NK-92 treated with Interleukin-12 subunit alpha and Interleukin-12 subunit beta, amount 100 ng/mL, for 24 hours (cell line): ENCODE data around the gene FAP.

ENCODE experiments used
- DNase-seq: peaks from one replicate; lab custom pipeline; 2025; lab: John Stamatoyannopoulos, UW

FAP gene

DNA sequence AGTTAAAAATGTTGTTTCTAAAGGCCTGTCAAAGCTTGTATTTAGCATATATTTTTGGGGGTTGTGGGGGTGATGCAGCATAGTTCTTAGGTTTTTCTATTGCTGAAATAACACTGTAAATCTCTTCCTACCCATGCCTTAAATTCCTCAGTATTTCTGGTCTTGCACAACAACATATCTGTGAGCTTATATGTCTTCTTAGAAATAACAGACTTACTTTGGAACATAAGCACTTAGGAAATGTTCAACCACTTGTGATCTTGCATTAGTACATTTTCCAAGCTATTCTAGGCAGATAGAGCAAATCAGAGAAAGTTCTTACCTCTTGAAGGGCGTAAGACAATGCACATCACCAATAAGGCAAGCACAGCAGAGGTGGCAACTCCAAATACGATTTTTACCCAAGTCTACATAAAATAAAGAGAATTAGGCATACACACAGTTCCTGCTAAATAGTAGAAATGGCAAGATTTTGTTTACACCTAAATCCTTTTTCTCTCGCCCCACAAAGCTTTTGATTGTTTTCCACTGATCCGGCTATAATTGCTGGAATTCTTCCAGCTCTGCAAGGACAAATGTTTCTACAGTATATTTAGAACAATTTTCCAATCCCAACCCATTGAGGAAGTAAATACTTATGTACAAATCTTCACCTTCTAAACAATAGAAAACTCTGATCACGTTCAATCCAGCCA lies 512 bp downstream of the FAP start:
- no peak for DNase-seq

GRCh38 chr2:162241571-162241970 lies 1.7 kb downstream of the FAP start:
- no peak for DNase-seq

DNA sequence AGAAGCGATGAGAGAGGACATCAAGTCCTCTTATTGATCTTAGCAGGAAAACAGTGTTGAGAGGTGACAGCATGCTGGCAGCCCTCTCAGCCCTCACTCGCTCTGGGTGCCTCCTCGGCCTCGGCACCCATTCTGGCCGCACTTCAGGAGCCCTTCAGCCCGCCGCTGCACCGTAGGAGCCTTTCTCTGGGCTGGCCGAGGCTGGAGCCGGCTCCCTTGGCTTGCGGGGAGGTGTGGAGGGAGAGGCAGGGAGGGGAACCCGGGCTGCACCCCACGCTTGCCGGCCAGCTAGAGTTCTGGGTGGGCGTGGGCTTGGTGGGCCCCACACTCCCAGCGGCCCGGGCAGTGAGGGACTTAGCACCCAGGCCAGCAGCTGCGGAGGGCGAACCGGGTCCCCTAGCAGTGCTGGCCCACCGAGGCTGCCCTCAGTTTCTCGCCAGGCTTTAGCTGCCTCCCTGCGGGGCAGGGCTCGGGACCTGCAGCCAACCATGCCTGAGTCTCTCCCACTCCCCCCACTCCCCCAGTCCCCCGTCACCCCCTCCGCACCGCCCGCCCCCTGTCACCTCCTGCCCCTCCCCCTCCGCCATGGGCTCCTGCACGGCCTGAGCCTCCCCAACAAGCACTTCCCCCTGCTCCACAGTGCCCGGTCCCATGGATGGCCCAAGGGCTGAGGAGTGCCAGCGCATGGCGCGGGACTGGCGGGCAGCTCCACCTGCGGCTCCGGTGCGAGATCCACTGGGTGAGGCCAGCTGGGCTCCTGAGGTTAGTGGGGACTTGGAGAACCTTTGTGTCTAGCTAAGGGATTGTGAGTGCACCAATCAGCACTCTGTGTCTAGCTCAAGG lies 8.4 kb downstream of the FAP start:
- no peak for DNase-seq

GRCh38 chr2:162233197-162233596 lies 10.0 kb downstream of the FAP start:
- no peak for DNase-seq

DNA sequence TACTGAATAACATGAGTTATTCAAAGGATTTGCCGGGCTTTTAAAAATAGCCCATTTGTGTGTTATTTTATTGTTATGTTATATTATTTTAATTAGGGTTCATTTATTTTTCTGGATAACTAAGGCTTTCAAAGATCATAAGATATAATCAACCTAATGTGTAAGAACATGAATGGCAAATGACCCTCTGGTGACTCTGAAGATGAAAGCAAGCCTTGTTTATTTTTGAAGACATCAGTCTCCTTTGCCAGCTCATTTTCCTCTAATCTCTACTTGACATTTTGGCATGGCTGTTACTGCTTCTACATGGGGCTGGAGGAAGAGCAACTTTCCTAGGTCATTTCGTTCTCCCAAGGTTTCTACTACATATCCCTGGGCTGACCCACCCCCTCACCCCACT lies 10.6 kb downstream of the FAP start:
- DNase-seq = no peak

- no peak for DNase-seq
These were observed 11.2 kb downstream of the FAP start for GRCh38 chr2:162232027-162232426.

GRCh38 chr2:162230761-162231160 lies 12.5 kb downstream of the FAP start:
- DNase-seq = no peak

- DNase-seq = no peak
These were observed 16.4 kb downstream of the FAP start for GRCh38 chr2:162226836-162227235.

- DNase-seq = peak; percentile 51
These were observed 22.2 kb downstream of the FAP start for GRCh38 chr2:162221064-162221463.

DNA sequence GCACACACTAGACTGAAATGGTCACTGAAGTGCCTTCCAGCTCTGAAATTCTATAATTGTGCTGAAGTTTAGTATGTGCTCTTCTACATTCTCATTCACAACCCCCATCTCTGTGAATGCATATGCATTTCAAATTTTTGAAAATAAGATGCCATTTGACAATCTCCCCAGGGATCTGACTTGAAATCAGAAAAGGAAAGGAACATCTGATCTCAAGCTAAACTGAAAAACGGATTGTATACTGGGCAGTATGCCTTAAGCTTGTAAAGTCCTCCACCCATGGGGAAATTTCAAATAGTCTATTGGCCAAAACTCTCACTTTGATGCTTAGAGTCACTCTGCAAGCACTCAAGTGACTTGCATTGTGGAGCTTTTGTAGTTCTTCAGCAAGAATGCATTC lies 22.9 kb downstream of the FAP start:
- DNase-seq = no peak

GRCh38 chr2:162219426-162219825 lies 23.8 kb downstream of the FAP start:
- DNase-seq = no peak

DNA sequence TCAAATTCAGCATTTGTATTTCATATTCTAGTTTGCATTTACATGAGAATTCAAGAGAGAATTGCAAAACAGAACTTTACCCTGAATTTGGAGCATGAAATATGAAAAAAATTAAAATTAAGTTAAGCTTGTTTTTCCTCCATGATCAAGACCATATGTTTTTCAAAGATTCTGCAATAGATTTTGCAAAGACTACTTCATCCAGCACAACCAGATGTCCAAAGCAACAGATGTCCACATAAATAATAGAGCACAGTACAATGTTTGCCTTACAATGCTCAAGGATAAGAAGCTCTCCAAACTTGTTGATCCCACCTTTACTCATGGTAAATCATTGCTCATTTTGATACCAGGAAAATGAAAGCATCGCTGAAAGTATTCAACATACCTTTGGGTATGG lies 25.6 kb downstream of the FAP start:
- no peak for DNase-seq

DNA sequence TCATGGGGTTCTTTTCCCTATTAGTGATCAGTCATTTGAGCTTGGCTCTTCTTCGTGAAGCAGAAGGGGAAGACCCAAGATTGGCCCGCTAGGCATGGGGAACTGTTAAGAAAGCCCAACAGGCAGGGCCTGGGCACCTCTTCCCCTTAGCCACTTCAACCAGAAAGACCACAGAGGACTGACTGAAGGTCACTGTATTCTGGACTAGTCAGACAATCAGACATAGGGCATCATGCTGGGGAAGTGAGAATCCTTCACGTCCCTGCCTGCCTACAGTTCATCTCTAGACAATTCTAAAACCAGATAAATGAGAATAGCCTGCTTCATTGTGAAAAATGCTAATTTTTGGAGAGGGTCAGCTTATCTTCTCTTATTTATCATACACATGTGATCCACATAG lies 28.1 kb downstream of the FAP start:
- DNase-seq = no peak

DNA sequence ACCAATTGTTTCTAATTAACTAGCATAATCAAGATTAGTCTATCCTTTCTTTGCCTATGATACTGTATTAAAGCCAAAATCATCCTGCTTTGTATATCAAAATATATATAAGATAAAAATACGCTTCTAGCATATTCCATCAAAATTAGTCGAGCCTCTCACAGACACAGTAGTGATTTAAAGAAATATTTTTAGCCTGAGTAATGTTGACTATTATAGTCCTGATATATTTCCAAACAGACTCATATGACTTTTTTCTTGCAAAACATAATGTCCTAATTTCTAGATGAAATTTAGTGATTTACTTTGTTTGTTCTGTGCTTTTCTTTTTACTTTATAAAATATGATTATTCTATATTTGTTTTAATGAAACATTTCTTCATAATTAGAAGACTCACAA lies 30.9 kb downstream of the FAP start:
- no peak for DNase-seq

DNA sequence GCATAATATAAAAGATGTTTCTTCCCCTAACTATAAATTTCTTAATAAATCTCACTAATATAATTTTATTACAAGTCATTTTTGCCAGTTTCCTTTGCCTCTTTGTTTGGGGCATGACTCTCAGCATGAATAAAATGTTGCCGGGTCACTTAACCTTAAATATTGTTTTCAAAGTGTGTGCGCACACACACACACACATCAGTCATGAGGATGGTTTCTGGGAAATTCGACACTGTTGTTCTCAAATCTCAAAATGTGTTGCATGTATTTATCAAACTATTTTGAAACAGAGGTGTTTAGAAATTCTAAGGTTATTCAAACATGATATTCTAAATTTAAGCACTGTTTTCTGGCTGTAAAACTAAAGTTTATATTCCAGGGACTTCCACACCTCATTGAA lies 31.5 kb downstream of the FAP start:
- DNase-seq = no peak

- no peak for DNase-seq
These were observed 32.9 kb downstream of the FAP start for GRCh38 chr2:162210385-162210784.

- DNase-seq = no peak
These were observed 41.0 kb downstream of the FAP start for GRCh38 chr2:162202203-162202602.

- no peak for DNase-seq
These were observed 42.6 kb downstream of the FAP start for GRCh38 chr2:162200636-162201035.

GRCh38 chr2:162199913-162200312 lies 43.3 kb downstream of the FAP start:
- no peak for DNase-seq

- DNase-seq = no peak
These were observed 45.0 kb downstream of the FAP start for GRCh38 chr2:162198239-162198638.

- DNase-seq = no peak
These were observed 46.0 kb downstream of the FAP start for GRCh38 chr2:162197069-162197825.

- no peak for DNase-seq
These were observed 46.6 kb downstream of the FAP start for GRCh38 chr2:162196638-162197037.

- no peak for DNase-seq
These were observed 54.8 kb downstream of the FAP start for GRCh38 chr2:162188451-162188850.
